ENCODE results near the gene DGKE.

DNA sequence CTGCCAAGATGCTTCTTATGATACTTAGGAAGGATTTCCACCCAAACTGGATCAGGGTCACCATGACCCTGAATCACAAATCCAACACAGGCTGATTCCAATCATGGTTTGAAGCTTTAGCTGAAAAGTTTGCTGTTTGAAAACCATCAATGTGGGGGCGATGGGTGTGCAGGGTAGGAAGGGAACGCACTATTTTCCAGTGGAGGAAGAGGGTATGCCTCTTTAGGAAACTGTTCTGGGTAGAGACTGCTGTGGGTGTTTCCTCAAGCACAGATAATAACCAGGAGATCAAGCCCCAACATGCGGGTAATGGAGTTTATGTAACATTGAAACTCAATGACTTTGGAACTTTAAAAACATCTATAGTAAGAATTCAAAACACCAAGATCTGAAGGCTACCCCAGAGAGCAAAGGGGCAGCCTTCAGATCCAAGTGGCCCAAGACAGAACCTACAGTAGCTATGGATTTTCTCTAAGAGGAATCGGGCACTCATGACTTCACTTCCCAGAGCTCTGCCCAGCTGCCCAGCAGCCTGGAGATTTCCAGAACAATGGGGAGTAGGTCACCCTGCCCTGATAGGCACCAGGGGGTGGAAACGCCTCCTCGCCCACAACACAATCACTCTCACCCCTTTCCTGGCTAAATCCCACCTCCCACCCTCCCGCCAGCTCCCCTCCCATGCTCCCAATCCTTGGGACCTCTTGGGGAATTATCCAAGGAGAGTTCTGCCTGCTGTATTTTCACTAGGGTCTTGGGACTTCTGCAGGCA is 57.1 kb downstream of the DGKE start:
- TF ChIP-seq, protein P1, sequence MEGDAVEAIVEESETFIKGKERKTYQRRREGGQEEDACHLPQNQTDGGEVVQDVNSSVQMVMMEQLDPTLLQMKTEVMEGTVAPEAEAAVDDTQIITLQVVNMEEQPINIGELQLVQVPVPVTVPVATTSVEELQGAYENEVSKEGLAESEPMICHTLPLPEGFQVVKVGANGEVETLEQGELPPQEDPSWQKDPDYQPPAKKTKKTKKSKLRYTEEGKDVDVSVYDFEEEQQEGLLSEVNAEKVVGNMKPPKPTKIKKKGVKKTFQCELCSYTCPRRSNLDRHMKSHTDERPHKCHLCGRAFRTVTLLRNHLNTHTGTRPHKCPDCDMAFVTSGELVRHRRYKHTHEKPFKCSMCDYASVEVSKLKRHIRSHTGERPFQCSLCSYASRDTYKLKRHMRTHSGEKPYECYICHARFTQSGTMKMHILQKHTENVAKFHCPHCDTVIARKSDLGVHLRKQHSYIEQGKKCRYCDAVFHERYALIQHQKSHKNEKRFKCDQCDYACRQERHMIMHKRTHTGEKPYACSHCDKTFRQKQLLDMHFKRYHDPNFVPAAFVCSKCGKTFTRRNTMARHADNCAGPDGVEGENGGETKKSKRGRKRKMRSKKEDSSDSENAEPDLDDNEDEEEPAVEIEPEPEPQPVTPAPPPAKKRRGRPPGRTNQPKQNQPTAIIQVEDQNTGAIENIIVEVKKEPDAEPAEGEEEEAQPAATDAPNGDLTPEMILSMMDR (IDR thresholded peaks at IDR 0.05; ENCODE audit: low read length) = no peak
- no peak for TF ChIP-seq EZH2 (IDR thresholded peaks at IDR 0.05; ENCODE audit: borderline replicate concordance, low read length)

Data from OCI-LY1 (cell line).